ENCODE data around the gene C9orf152.

- no peak for TF ChIP-seq CTCF (IDR thresholded peaks at IDR 0.05; ENCODE audit: low read length)
- no peak for TF ChIP-seq EZH2 (IDR thresholded peaks at IDR 0.05; ENCODE audit: borderline replicate concordance, low read length)
These were observed 34.7 kb downstream of the C9orf152 start for GRCh38 chr9:110173322-110173642.

Data from OCI-LY1 (cell line).